GM21576 (cell line): ENCODE data around the gene ADGRG4.
"Not testable (repeated sequence)": the region's sequence is repeated elsewhere in the genome, so short reads cannot be mapped to it uniquely, and the experiment has no call there.

ENCODE experiments used
- ATAC-seq: cut with Tn5 transposase; IDR thresholded peaks from one replicate; pipeline ENCODE4 v1.9.1; 2021; ENCODE audit warnings: mild to moderate bottlenecking, moderate library complexity; ENCODE audit not compliant: unreplicated experiment

The ADGRG4 gene

GRCh38 chrX:136380010-136380769 lies 79.4 kb downstream of the ADGRG4 start:
- no peak for ATAC-seq

- ATAC-seq, result no peak
Measured at GRCh38 chrX:136386173-136386572, 85.4 kb downstream of the ADGRG4 start.

- ATAC-seq, result no peak
Measured at GRCh38 chrX:136386826-136387225, 86.1 kb downstream of the ADGRG4 start.

- no peak for ATAC-seq
Measured at GRCh38 chrX:136387951-136388502, 87.3 kb downstream of the ADGRG4 start.

- no peak for ATAC-seq
Measured at GRCh38 chrX:136390921-136391320, 90.2 kb downstream of the ADGRG4 start.

- no peak for ATAC-seq
Measured at GRCh38 chrX:136395271-136395670, 94.5 kb downstream of the ADGRG4 start.

GRCh38 chrX:136397001-136397400 lies 96.2 kb downstream of the ADGRG4 start:
- no peak for ATAC-seq

- no peak for ATAC-seq
Measured at GRCh38 chrX:136405126-136405525, 104.4 kb downstream of the ADGRG4 start.

GRCh38 chrX:136417806-136418205 lies 117.0 kb downstream of the ADGRG4 start:
- no peak for ATAC-seq

- no peak for ATAC-seq
Measured at GRCh38 chrX:136421338-136421737, 120.6 kb downstream of the ADGRG4 start.

GRCh38 chrX:136423724-136424123 lies 123.0 kb downstream of the ADGRG4 start:
- no peak for ATAC-seq

GRCh38 chrX:136425996-136426395 lies 125.2 kb downstream of the ADGRG4 start:
- ATAC-seq, result no peak

GRCh38 chrX:136431625-136432024 lies 130.9 kb downstream of the ADGRG4 start:
- no peak for ATAC-seq

- ATAC-seq, result no peak
Measured at GRCh38 chrX:136437774-136438173, 137.0 kb downstream of the ADGRG4 start.

GRCh38 chrX:136438192-136438591 lies 137.4 kb downstream of the ADGRG4 start:
- no peak for ATAC-seq

- not testable (repeated sequence) for ATAC-seq
Measured at GRCh38 chrX:136445674-136446073, 144.9 kb downstream of the ADGRG4 start.

- no peak for ATAC-seq
Measured at GRCh38 chrX:136446208-136446607, 145.4 kb downstream of the ADGRG4 start.

GRCh38 chrX:136447308-136447707 lies 146.5 kb downstream of the ADGRG4 start:
- no peak for ATAC-seq

- ATAC-seq, result no peak
Measured at GRCh38 chrX:136447968-136448367, 147.2 kb downstream of the ADGRG4 start.

GRCh38 chrX:136450050-136450830 lies 149.5 kb downstream of the ADGRG4 start:
- no peak for ATAC-seq

GRCh38 chrX:136452614-136453013 lies 151.9 kb downstream of the ADGRG4 start:
- no peak for ATAC-seq

GRCh38 chrX:136453114-136453513 lies 152.4 kb downstream of the ADGRG4 start:
- no peak for ATAC-seq
